Retinal pigment epithelial cell (primary cell): Measurements from ENCODE around the gene OLFML1.

Experiments
- DNase-seq: peaks from one replicate; pipeline ENCODE4 v3.0.0-alpha.2; 2010; ENCODE audit warnings: low read depth
- H3K4me3 ChIP-seq: 2 replicates; pipeline ENCODE4 v1.5.1; 2011; ENCODE audit warnings: mild to moderate bottlenecking, low read length, control low read depth, moderate library complexity
- CTCF ChIP-seq: conservative IDR thresholded peaks from 2 replicates; pipeline ENCODE4 v1.5.1; 2011; ENCODE audit warnings: low read depth, low read length, control low read depth, inconsistent platforms

OLFML1 gene

GRCh38 chr11:7558046-7558445 lies 72.7 kb downstream of the OLFML1 start:
- no peak for TF ChIP-seq CTCF
- no peak overlapping the region for H3K4me3 ChIP-seq
- no peak for DNase-seq

GRCh38 chr11:7559398-7560283 lies 74.3 kb downstream of the OLFML1 start:
- no peak for DNase-seq
- H3K4me3 ChIP-seq, result no peak overlapping the region
- no peak for TF ChIP-seq CTCF
